Femur (tissue), 1 donor: ENCODE measurements around the gene VAMP1.
"Not testable (repeated sequence)": the region's sequence is repeated elsewhere in the genome, so short reads cannot be mapped to it uniquely, and the experiment has no call there.

Source experiments
- DNase-seq: peaks from one replicate; pipeline ENCODE4 v3.0.0-alpha.2; 2017

VAMP1 gene

GRCh38 chr12:6470375-6471163 lies at the start of gene VAMP1:
Gene VAMP1 (minus strand): TSS chr12:6470677. CDS start chr12:6470531, 146 bp downstream.
- DNase-seq = peak; percentile 98

- DNase-seq = no peak
Observed at GRCh38 chr12:6520186-6520585, 49.7 kb upstream of the VAMP1 start.

GRCh38 chr12:6508087-6508486 lies 37.6 kb upstream of the VAMP1 start:
- DNase-seq = no peak

GRCh38 chr12:6507102-6507998 lies 36.9 kb upstream of the VAMP1 start:
- no peak for DNase-seq

DNA sequence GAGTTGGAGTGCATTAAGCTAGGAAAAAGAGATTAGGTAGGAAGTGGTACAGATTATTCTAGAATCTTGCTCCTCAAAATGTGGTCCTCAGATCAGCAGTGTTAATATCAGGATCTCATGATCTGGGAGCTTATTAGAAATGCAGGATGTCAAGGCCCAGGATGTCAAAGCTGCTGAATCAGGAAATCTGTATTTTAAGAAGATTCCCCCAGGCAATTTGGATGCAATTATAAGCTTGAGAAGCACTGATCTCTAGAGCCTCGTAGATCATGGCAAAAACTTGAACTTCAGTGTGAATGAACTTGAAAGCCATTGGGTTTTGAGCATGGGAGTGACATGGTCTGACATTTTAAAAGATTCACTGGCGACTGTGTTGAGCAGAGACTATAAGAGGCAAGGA lies 30.0 kb upstream of the VAMP1 start:
- DNase-seq = no peak

GRCh38 chr12:6497291-6497690 lies 26.8 kb upstream of the VAMP1 start:
- DNase-seq = not testable (repeated sequence)

- DNase-seq = no peak
Observed at GRCh38 chr12:6494968-6495367, 24.5 kb upstream of the VAMP1 start.

DNA sequence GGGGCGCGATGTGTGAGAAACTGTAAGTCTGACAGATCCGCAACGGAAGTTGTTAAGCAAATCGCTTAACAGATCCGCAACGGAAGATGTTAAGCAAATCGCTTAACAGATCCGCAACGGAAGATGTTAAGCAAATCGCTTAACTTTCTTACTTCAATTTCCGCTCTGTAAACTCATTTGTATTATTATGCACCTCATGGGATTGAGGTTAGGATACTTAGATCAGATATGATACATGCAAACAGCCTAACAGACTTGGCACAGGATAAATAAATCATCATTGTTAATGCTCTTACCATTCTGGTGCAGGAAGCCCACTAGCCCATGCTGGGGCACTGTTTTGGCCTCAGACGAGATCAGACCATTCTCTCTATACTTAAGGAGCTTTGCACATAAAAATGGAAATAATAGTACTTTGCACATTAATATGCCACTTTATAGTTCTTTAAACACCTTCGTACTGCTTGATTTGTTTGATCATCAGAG lies 23.8 kb upstream of the VAMP1 start:
- DNase-seq = no peak

DNA sequence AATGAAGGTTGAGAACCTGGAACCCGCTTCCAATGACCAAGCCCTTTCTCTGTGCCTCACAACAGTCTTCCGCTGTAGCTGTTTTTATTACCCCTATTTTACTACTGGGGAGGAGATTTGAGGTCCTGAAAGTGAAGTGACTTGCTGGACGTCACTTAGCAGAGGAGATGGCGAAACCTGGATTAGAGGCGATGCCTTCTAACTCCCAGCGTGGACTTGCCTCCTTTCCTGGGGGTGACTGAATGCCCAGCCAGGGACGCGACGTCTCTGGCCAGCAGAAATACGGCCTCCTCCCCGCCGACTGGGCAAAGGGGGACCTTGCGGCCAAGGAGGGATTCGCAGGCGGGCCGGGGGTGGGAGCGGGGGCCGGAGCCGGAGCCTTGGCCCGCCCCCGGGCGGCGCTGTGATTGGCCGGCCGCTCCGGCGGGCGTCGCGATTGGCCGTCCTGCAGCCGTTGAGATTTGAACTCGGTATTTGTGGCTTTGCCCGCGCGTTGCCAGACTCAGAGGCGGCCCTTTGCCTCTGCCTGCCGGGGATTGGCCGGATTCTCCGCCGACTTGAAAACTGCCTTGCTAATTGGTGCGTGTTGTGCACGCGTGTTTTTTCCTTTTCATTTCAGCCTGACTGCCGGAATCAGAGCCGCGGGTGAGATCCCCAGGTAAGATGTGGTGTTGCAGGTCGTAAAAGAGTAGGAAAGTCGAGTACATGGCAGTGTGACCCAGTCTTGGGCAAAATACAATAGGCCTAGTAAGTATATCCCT lies 23.2 kb upstream of the VAMP1 start, which contains the start of gene NCAPD2:
NCAPD2 (plus strand) TSS at position 606 of the 761 bp plus-strand sequence. CDS start 997 bp downstream, outside the sequence.
- DNase-seq = peak; percentile 97

- DNase-seq = peak; percentile 98
Observed at GRCh38 chr12:6492838-6493496, 22.5 kb upstream of the VAMP1 start, which contains the start of gene MRPL51. Gene MRPL51 (minus strand): TSS chr12:6493262. CDS start chr12:6493136, 126 bp downstream.

GRCh38 chr12:6490673-6491072 lies 20.2 kb upstream of the VAMP1 start:
- not testable (repeated sequence) for DNase-seq

DNA sequence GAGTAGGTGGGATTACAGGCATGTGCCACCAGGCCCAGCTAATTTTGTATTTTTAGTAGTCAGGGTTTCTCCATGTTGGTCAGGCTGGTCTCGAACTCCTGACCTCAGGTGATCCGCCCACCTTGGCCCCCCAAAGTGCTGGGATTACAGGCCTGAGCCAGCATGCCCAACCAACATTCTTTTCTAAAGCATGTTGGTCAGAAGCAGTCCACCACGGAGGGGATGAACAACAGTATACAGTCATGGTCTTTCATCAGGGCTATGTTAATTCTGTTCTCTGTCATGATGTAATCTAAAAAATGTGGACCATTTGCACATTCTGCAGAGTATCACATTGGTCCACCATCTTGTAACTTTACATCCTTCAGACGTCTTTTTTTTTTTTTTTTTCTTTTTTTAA lies 19.0 kb upstream of the VAMP1 start:
- no peak for DNase-seq

DNA sequence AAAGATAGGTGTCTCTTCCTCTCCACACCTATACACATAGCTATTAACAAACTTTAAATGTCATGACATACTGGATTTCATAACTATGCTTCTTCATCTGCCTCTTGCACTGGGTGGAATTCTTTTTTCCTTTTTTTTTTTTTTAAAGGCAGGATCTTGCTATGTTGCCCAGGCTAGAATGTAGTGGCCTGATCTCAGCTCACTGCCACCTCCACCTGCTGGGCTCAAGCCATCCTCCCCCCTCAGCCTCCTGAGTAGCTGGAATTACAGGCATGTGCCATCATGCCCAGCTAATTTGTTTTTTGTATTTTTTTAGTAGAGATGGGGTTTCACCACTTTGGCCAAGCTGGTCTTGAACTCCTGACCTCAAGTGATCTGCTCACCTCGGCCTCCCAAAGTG lies 17.8 kb upstream of the VAMP1 start:
- DNase-seq = no peak

- no peak for DNase-seq
Observed at GRCh38 chr12:6478416-6478815, 7.9 kb upstream of the VAMP1 start.

- DNase-seq = not testable (repeated sequence)
Observed at GRCh38 chr12:6477601-6478377, 7.3 kb upstream of the VAMP1 start.

GRCh38 chr12:6476489-6476888 lies 6.0 kb upstream of the VAMP1 start:
- DNase-seq = no peak

DNA sequence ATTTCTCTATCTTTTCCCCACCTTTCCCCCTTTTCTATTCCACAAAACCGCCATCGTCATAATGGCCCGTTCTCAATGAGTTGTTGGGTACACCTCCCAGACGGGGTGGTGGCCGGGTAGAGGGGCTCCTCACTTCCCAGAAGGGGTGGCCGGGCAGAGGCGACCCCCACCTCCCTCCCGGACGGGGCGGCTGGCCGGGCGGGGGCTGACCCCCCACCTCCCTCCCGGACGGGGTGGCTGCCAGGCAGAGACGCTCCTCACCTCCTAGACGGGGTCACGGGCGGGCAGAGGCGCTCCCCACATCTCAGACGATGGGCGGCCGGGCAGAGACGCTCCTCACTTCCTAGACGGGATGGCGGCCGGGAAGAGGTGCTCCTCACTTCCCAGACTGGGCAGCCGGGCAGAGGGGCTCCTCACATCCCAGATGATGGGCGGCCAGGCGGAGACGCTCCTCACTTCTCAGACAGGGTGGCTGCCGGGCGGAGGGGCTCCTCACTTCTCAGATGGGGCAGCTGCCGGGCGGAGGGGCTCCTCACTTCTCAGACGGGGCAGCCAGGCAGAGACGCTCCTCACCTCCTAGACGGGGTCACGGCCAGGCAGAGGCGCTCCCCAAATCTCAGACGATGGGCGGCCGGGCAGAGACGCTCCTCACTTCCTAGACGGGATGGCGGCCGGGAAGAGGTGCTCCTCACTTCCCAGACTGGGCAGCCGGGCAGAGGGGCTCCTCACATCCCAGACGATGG lies 4.9 kb upstream of the VAMP1 start:
- DNase-seq = not testable (repeated sequence)

GRCh38 chr12:6472491-6472890 lies 2.0 kb upstream of the VAMP1 start:
- no peak for DNase-seq

DNA sequence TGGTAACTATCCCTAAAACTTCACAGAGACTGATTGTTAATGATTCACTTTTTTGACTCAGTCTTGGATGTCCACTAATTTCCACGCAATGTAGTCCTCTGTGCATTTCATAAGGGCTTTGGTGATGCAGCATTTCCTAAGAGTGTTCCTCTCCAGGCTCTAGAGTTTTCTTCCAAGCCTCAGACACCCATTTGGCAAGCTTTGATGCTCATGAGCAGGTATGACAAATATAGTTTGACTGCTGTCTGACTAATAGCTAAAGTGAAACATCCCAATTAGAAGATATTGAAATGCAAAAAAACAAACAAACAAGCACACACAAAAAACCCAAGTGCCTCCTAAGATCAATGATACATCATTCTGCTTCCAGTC lies 1.5 kb upstream of the VAMP1 start:
- no peak for DNase-seq

- DNase-seq = no peak
Observed at GRCh38 chr12:6469609-6470374, 685 bp downstream of the VAMP1 start.
